Measurements from ENCODE around the gene HYAL4.
A peak's percentile ranks its signal among the peaks of the same experiment; 100 is the strongest.
"Not testable (repeated sequence)": the region's sequence is repeated elsewhere in the genome, so short reads cannot be mapped to it uniquely, and the experiment has no call there.

Gene HYAL4

GRCh38 chr7:123847868-123848267 is 2.9 kb downstream of the HYAL4 start:
- DNase-seq: no peak

DNA sequence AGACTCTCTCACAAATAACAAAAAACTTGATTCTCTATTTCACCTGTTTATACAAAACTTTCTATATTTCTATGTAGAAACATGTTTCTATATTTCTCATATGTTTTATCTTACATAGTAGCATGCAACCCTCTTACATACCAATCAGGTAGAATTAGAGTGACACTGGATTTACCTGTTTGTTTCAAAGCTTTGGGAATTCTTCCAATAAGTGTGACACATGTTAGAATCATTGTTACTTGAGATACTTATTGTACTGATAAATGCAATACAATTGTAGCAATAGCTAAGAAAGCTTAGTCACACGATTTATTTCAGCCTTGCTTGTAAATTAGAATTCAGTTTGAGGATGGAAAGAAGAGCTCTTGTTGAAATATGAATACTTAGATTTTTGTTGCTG is 4.9 kb downstream of the HYAL4 start:
- DNase-seq: no peak

- DNase-seq: not testable (repeated sequence)
Observed at GRCh38 chr7:123851404-123851803, 6.4 kb downstream of the HYAL4 start.

GRCh38 chr7:123854291-123854690 is 9.3 kb downstream of the HYAL4 start:
- not testable (repeated sequence) for DNase-seq

GRCh38 chr7:123856428-123856827 is 11.5 kb downstream of the HYAL4 start:
- DNase-seq: peak in 1 of 2 experiments; percentile 4

DNA sequence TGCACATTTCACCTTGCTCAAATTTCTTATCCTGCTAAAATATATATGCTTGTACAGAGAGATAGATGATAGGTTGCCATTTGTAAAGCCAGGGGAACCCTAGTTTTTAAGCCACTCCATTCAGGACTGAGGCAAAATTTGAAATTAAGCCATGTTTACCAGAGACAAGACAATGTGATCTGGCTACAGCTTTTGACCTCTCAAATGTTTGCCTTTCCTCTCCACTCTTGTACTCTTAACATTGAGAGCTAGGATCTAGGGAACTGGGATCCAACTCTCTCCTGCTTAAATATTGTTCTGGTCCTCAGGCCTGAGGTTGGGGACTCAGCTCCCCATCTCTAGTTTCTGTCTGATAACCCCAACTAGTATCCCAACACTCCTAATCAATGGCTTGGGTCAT is 15.9 kb downstream of the HYAL4 start:
- DNase-seq: no peak

- no peak for DNase-seq
Observed at GRCh38 chr7:123862775-123863174, 17.8 kb downstream of the HYAL4 start.

DNA sequence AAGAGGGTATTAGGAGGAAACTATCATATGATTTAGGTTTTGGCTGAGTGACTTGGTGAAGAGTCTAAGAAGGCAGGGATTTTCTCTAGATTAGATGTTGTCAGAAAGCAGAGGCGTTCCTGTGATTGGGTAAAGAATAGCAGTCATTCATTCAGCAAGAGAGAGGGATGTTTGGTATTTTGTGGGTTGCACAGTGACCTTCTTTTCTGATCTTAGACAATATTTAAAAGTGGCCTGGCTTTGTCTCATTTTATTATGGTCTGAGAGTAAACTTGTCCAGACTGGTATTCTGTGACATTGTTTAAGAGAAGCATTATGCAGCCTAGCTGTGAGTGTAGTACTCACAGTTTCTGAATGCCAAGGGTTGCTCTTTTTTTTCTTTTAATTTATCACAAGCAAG is 18.5 kb downstream of the HYAL4 start:
- DNase-seq: no peak

GRCh38 chr7:123864012-123864411 is 19.0 kb downstream of the HYAL4 start:
- DNase-seq: no peak

DNA sequence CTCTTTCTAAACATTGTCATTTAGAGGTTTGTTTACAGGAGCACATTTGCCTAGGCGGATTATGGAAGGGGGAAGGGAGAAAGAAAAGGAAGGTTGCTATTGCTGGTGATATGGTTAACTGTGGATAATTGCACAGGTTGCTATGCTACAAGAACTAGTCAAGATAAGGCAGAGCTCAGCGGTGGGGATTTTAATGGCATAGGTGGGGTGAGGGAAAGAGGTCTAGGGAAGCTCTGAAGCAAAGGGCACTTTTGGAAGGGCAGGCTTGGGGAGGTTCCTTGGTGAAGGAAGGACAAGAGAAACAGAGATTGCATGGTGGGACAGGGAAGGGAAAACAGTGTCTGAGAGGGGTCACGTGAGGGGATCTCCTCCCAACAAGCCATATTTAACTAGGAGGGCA is 19.5 kb downstream of the HYAL4 start:
- DNase-seq: no peak

GRCh38 chr7:123864966-123865365 is 20.0 kb downstream of the HYAL4 start:
- DNase-seq: no peak

- DNase-seq: peak in 1 of 2 experiments; percentile 54
Observed at GRCh38 chr7:123865517-123866117, 20.6 kb downstream of the HYAL4 start.

DNA sequence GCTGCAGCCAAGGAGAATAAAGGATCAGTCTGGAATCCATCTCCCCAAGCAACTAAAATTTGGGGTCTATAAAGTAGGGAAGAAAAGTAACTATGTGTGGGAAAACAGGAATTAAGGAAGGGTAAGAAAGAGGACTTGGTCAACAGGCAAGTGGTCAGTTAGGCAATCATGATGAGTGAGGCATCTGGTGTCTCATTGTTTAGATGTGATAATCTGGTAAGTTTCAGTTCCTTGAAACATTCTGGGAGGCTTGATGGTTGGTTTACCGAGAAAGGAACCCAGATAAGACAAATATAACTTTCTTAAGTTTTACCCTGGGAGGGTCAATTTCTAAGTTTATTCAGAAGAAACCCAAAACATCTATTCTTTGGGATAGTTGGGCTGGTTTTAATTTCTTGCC is 22.3 kb downstream of the HYAL4 start:
- DNase-seq: no peak

- DNase-seq: peak; percentile 44 to 62
Observed at GRCh38 chr7:123871998-123872867, 27.3 kb downstream of the HYAL4 start.

- no peak for DNase-seq
Observed at GRCh38 chr7:123872908-123873307, 27.9 kb downstream of the HYAL4 start.

DNA sequence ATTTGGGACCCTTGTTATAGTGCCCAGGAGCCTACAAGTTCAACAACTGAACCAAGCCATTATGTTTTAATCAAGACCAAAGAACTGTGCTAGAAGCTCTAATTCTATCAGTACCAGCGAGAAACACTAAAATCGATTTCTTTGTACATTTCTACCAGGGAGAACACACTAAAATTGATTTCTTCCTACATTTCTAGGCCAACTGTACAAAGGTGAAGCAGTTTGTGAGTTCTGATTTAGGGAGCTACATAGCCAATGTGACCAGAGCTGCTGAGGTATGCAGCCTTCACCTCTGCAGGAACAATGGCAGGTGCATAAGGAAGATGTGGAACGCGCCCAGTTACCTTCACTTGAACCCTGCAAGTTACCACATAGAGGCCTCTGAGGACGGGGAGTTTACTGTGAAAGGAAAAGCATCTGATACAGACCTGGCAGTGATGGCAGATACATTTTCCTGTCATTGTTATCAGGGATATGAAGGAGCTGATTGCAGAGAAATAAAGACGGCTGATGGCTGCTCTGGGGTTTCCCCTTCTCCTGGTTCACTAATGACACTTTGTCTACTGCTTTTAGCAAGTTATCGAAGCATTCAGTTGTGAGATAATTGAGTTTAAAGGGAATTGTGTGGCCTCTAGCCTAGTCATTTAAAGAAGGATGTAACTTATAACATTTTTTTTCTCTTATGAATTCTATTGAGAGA is 31.7 kb downstream of the HYAL4 start:
- DNase-seq: no peak

GRCh38 chr7:123879628-123880027 is 34.7 kb downstream of the HYAL4 start:
- no peak for DNase-seq

DNA sequence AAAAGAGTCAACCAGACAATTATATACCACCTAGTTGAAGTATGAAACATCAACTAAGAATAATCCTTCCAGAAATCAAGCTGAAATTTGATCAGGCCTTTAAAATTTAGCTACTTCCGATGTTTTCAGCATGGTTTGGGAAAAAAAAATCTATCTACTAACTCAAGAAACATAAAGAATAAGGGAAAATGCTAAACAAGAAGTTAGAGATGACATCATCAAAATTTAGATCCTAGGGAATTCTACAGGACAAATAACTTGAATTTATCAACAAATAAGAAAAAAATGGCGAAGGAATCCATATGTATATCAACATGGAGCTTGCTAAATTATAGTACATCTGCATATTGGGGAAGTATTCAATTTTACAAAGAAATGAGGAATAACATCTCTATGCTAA is 36.3 kb downstream of the HYAL4 start:
- no peak for DNase-seq

GRCh38 chr7:123883154-123883553 is 38.2 kb downstream of the HYAL4 start:
- no peak for DNase-seq

DNA sequence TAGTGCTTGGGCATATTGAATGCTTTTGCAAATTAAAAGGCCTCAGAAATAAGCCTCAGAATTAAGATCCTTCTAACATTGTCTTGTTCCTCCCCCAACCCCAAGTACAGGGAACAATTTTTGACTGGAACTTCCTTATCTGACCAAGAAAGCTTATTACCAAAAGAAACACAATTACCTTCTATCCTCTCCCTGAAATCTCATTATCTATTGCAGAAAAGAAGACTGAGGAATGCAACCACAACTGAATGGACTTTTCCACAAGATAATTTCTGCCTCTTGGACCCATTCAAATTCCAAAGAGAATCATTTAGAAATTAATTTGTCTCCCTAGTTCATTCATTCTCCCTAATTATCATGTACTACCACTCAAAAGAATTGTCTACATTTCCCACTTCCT is 43.2 kb downstream of the HYAL4 start:
- no peak for DNase-seq

DNA sequence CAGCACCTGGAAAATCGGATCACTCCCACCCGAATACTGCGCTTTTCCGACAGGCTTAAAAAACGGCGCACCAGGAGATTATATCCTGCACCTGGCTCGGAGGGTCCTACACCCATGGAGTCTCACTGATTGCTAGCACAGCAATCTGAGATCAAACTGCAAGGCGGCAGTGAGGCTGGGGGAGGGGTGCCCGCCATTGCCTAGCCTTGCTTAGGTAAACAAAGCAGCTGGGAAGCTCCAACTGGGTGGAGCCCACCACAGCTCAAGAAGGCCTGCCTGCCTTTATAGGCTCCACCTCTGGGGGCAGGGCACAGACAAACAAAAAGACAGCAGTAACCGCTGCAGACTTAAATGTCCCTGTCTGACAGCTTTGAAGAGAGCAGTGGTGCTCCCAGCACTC is 49.8 kb downstream of the HYAL4 start:
- not testable (repeated sequence) for DNase-seq

GRCh38 chr7:123901101-123901500 is 56.1 kb downstream of the HYAL4 start:
- no peak for DNase-seq

- no peak for DNase-seq
Observed at GRCh38 chr7:123905714-123906113, 60.7 kb downstream of the HYAL4 start.

GRCh38 chr7:123916240-123916724 is 71.3 kb downstream of the HYAL4 start:
- peak in 1 of 2 experiments; percentile 42 for DNase-seq
